ENCODE data around the gene LY9.

LY9 gene

GRCh38 chr1:160773093-160773492 lies 22.9 kb upstream of the LY9 start:
- TF ChIP-seq CTCF (IDR thresholded peaks at IDR 0.05; ENCODE audit: low read depth, low read length) = no peak
- no peak for DNase-seq (ENCODE audit: extremely low read depth, low read depth)

DNA sequence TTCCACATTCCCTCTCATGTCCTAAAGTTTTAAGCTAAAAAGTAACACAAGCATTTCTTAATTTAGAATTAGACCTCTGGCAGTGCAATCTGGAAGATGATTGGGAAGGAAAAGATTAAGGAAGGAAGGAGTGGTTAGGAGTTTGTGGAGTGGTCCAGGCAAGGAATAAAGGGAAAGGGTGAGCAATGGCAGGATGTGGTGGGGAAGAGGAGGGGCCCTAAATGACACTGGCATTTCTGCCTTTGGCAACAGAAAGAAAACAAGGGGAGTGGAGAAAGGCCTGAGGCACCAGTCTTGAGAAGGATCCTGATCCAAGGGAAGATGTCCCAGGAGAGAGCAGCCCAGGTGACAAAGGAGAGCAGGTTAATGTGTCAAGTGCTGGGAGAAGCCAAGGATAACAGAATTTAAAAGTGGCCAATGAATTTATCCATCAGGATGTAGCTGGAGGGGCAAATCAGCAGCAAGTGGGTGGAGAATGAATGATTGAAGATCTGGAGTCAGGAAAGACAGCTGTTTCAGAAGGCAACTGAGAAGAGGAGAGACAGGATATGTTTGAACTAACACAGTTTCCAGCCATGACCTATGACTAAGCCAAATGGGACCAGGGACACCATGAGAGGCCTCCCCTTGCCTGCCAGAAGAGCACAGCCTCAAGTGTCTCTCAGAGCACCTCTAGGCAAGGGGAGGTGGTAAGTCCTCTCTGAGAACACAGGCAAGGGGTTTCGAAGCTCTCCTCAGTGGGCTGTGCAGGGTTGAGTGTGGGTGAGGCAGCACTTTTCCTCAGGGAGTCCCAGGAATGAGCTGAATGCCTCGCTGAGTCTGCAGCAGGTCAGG lies 20.9 kb upstream of the LY9 start:
- TF ChIP-seq CTCF (IDR thresholded peaks at IDR 0.05; ENCODE audit: low read depth, low read length) = no peak
- no peak for DNase-seq (ENCODE audit: extremely low read depth, low read depth)

- DNase-seq (ENCODE audit: extremely low read depth, low read depth) = no peak
Observed at GRCh38 chr1:160776178-160776577, 19.8 kb upstream of the LY9 start.

GRCh38 chr1:160777486-160778089 lies 18.4 kb upstream of the LY9 start:
- no peak for DNase-seq (ENCODE audit: extremely low read depth, low read depth)

More at GRCh38 chr1:160776178-160776577, 19.8 kb upstream of the LY9 start:
- TF ChIP-seq CTCF (IDR thresholded peaks at IDR 0.05; ENCODE audit: low read depth, low read length) = no peak

DNA sequence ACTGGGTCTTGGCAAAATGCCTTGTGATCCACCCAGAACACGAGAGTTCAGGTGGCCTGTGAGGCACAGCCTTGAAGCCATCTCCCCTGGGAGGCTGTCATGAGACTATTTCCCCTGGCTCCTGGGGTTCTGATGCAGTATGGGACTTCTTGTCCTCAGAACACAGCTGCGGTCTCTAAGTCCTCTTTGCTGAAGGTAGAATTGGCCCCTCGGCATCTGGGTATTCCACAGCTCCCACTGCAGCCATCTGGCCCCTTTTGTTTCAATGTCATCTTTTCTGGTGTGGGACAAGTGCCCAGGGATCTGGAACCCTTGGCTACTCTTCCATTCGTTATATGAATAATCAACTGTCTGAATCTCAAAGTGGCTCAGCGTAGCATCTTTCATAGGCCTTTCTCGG lies 17.0 kb upstream of the LY9 start:
- DNase-seq (ENCODE audit: extremely low read depth, low read depth) = no peak
- TF ChIP-seq CTCF (IDR thresholded peaks at IDR 0.05; ENCODE audit: low read depth, low read length) = no peak

More at GRCh38 chr1:160777486-160778089, 18.4 kb upstream of the LY9 start:
- no peak; the same call in 1 of the 2 replicates for TF ChIP-seq CTCF (IDR thresholded peaks at IDR 0.05; ENCODE audit: low read depth, low read length)

GRCh38 chr1:160779626-160780397 lies 16.2 kb upstream of the LY9 start:
- no peak for DNase-seq (ENCODE audit: extremely low read depth, low read depth)
- TF ChIP-seq CTCF (IDR thresholded peaks at IDR 0.05; ENCODE audit: low read depth, low read length) = no peak; the same call in none of the 2 replicates

GRCh38 chr1:160780398-160780755 lies 15.6 kb upstream of the LY9 start:
- no peak for DNase-seq (ENCODE audit: extremely low read depth, low read depth)
- no peak for TF ChIP-seq CTCF (IDR thresholded peaks at IDR 0.05; ENCODE audit: low read depth, low read length)

Data from AG09319 (cell line).